Activated T-cell treated with anti-CD3 and anti-CD28 coated beads, Interleukin-2, amount 50 U/mL, for 72 hours (primary cell): ENCODE data around the gene DCTN3. TPM values are rescaled to one million over a fixed set of nuclear protein-coding genes. Genes with fewer than 3 reads are reported as not detected.

Experiments
- ATAC-seq, 2 donors: fragments of 150-1000 bp; cut with Tn5 transposase; replicated peaks in 1 of 2; 2 replicates each; pipeline ENCODE4 v1.10.0; 2021; ENCODE audit warnings: moderate library complexity in 2 of 2, mild to moderate bottlenecking in 1 of 2
- DNase-seq, 2 donors: peaks; one replicate each; pipeline ENCODE4 v3.0.0; 2021 to 2022; ENCODE audit warnings: mixed read lengths in 1 of 2
- H3K27ac Mint-ChIP-seq: one replicate; pipeline ENCODE4 v1.8.0; 2022; ENCODE audit warnings: mild to moderate bottlenecking, moderate library complexity, mixed read lengths
- H3K27me3 Mint-ChIP-seq: one replicate; pipeline ENCODE4 v1.8.0; 2022; ENCODE audit warnings: low read depth, mixed read lengths
- H3K36me3 Mint-ChIP-seq, 2 donors: one replicate each; pipeline ENCODE4 v1.8.0; 2022; ENCODE audit warnings: mixed read lengths in 2 of 2, mild to moderate bottlenecking in 1 of 2; ENCODE audit not compliant: insufficient read depth in 2 of 2
- H3K4me1 Mint-ChIP-seq: one replicate; pipeline ENCODE4 v1.8.0; 2022; ENCODE audit warnings: low read depth, mixed read lengths
- H3K4me3 Mint-ChIP-seq, 2 donors: one replicate each; pipeline ENCODE4 v1.8.0; 2022; ENCODE audit warnings: mild to moderate bottlenecking in 2 of 2, mixed read lengths in 2 of 2, moderate library complexity in 2 of 2
- H3K9me3 Mint-ChIP-seq, 2 donors: one replicate each; pipeline ENCODE4 v1.8.0; 2022; ENCODE audit warnings: mixed read lengths in 2 of 2
- total RNA-seq, 2 donors: library from RNA; stranded (reverse); gene quantifications; one replicate each; pipeline ENCODE4 v1.2.3, GENCODE V29; 2022

Gene DCTN3
- total RNA-seq, 2 donors from 2014 or later = 75.6 to 79.2 TPM

DNA sequence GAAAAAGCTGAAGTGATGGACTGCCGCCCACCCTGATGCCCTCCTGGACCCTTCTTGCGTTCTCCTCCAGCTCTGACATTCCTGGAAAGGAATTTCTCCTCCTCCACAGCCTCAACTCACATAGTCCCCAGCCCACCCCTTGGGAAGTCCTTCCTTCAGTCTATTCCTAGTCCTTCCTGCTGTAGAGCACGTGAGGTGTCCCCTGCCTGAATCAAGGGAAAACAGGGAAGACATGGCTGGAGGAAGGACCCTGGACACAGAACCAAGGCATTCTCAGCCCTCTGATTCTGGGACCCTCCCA lies 4.8 kb upstream of the DCTN3 start:
- Mint-ChIP-seq H3K4me1 (peaks cover 32% of the 10 kb centered on the region), H3K27ac (no peak overlapping the region), H3K4me3 (no peak overlapping the region), H3K36me3 (peaks cover 0 to 5% of the 10 kb centered on the region in 2 donors), H3K27me3 (peaks cover 75% of the 10 kb centered on the region), H3K9me3 (no peaks in the 10 kb centered on the region)
- no peak for DNase-seq
- no peak for ATAC-seq

DNA sequence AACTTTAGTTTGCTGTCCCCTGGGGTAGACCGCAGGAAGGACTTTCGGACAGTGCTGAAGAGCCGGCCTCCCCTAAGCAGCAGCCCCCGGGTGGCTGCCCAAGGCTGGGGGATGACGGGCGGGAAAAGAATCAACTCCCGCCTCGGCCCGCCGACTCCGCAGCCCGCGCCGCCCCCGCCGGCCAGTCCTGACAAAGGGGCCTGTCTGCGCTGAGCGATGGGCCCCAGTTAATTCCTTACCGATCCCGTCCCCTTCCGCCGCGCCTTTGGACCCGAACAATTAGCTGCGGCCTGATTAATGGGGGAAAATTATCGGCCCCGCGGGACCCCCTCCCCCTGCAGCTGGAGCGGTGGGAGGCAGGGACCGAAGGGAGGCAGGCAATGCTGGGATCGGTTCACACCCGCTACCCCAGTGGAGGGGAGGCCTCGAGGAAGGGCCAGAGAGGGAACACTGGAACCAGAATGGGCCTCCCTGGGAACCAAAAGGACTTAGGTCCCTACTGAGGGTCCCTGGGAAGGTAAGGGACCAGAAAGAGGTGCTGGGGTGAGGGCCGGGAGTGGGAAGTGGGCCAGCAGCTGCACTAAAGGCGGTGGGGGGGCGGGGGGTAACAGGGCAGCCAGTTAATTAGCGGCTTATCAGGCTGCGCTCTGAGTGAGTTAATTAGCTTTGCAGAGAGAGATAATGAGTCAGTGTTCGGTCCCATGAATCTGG lies 4.3 kb upstream of the DCTN3 start:
- no peak for DNase-seq
- ATAC-seq = no peak
- H3K27me3 Mint-ChIP-seq = peaks cover 70% of the 10 kb centered on the region
- H3K27ac Mint-ChIP-seq = no peak overlapping the region
- H3K4me3 Mint-ChIP-seq = no peak overlapping the region
- peaks cover 32% of the 10 kb centered on the region for H3K4me1 Mint-ChIP-seq
- H3K36me3 Mint-ChIP-seq = peaks cover 0 to 5% of the 10 kb centered on the region in 2 donors
- no peaks in the 10 kb centered on the region for H3K9me3 Mint-ChIP-seq

DNA sequence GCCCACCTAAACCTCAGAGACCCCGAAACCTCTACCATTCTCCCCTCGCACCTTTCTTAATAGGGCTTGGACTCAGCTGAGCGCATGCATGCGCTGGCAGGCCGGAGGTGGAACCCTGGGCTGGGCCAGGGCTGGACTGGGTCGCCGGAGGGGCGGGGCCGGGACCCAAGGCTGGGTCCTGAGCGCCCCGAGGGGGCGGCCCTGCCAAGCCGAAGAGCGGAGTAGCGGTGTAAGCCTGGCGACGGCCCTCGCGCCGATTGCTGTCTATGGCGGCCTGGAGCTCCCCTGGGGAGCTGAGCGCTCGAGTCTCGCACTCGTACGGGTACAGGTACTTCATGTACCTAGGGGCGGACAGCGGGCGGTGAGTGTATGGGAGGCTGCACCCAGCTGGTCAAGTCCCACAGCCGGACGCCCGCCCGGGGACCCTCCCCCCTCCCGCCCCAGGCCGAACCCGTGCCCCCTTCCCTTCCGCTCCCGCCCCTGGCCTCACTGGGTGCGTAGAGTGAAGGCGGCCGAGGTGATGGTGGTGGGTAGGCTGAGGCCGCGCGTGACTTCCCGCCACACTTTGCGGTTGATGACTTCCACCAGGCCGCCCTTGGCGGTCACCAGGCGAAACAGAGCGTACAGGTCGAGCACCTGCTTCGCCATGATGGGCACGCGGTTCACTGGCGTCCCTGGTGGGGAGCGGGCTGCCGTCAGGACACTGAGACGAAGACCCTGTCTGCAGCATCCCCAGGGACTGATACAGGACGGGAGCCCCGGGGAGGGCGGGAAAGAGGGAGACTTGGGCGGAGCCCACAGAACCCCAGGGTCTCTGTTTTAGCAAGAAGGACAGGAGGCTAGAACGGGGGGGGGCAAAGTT lies 3.3 kb upstream of the DCTN3 start:
- Mint-ChIP-seq H3K4me1 (peaks cover 34% of the 10 kb centered on the region), H3K9me3 (no peaks in the 10 kb centered on the region), H3K4me3 (peak overlapping the region; percentile 22 to 60), H3K27me3 (peaks cover 61% of the 10 kb centered on the region), H3K27ac (no peak overlapping the region), H3K36me3 (peaks cover 0 to 5% of the 10 kb centered on the region in 2 donors)
- ATAC-seq (peak in 1 of 2 donors; percentile 7), DNase-seq (peak; percentile 26 to 35)

DNA sequence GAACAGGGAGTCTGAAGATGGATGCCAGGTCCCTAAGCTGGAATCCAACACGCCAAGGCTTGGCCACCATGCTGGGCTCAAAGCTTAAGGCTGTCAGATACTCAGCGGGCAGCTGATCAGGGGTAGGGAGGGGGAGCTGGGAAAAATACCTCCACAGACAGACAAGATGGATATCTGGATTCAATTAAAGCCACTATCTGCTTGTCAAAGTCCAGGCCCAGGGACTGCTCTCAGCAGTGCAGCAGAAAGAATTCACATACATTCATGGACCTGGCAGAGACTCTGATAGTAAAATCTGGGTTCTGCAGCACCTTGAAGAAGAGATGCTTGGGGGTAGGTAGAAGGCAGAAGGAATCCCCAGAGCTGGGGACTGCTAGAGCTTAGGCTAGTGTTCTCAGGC lies 5.2 kb downstream of the DCTN3 start:
- H3K9me3 Mint-ChIP-seq = no peaks in the 10 kb centered on the region
- ATAC-seq = no peak
- no peak for DNase-seq
- H3K36me3 Mint-ChIP-seq = peaks cover 0 to 5% of the 10 kb centered on the region in 2 donors
- no peak overlapping the region for H3K27ac Mint-ChIP-seq
- no peaks in the 10 kb centered on the region for H3K27me3 Mint-ChIP-seq
- no peak overlapping the region for H3K4me3 Mint-ChIP-seq
- peaks cover 36% of the 10 kb centered on the region for H3K4me1 Mint-ChIP-seq

DNA sequence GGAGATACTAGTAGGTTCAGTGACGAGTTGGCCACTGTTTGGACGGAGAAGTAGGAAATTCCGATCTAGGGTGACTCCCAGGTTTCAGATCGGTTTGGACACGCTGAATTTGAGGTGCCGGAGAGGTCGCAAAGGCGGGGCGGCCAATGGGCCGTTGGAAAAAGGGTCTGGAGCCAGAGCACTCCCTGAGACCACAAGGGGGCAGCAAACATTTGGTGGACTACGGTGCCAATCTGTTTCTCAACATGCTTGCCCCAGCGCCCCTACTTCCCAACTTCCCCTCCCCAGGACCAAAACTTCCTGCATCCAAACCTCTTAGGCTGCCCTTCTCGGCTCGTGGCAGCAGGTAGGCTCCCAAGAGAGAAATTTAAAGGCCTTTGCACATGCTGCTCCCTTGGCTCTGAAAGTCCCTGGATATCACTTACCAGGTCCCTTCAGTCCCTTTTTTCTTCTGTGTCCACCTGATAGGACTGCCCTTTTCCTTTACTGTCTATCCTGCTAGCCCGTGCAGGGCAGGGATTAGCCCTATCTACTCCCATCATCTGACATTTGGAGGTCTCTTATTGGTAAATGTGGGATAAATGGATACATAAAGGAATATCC lies 7.4 kb downstream of the DCTN3 start:
- DNase-seq = peak; percentile 81 to 83
- Mint-ChIP-seq H3K27me3 (no peaks in the 10 kb centered on the region), H3K4me1 (peaks cover 22% of the 10 kb centered on the region), H3K27ac (peak overlapping the region; percentile 34), H3K36me3 (peaks cover 0 to 5% of the 10 kb centered on the region in 2 donors), H3K9me3 (no peaks in the 10 kb centered on the region), H3K4me3 (peak overlapping the region; percentile 93 to 95)
- peak; percentile 55 to 56 for ATAC-seq

DNA sequence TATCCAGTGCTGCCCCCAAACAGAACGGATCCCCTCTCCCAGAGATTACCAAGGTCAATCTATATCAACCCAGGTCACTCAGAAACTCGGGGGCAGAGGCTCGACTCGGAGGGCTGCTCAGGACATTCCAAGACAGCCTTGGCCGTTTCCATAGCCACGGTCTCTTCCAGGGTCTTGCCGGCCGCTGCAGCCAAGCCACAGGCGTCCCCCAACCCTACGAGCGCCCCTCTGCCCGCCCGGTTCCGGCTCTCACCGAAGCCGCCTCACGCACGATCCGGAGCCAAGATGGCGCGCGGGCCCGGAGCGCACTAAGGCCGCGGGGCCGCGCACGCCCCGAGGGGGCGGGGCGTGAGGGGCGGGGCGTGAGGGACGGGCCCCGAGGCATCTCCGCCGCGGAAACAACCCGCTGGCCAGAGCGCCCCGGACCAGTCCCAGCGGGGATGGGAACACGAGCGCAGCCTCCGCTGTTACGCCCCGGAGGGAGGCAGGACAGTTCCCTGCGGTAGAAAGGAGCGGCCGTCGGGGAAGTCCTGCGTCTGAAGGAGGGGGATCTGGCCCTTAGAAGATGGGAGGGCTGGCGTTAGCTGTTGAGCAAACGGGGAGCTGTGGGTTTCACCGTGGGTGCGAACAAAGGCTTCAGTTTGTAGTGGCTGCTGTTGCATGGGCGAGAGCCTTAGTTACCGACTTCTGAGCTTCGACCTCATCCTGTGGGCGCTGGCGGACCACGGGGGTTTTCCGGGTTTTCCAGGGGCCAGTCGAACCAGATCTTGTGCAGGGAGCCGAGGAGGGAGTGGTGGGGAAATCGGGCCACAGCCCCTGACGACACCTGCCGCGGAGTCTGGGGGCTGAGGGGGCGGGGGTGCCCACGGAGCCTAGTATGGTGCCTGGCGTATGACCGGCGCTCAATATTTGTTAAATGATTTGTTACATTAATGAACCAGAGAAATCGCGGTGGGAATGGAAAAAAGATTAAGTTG lies 8.2 kb downstream of the DCTN3 start, which contains the start of gene RPP25L:
TSS of gene RPP25L (minus strand) at position 287 of the 977 bp plus-strand sequence. CDS start 801 bp downstream, outside the sequence.
- H3K27ac Mint-ChIP-seq = peak within 1 kb of the TSS; percentile 95
- ATAC-seq = peak; percentile 97 to 98

DNA sequence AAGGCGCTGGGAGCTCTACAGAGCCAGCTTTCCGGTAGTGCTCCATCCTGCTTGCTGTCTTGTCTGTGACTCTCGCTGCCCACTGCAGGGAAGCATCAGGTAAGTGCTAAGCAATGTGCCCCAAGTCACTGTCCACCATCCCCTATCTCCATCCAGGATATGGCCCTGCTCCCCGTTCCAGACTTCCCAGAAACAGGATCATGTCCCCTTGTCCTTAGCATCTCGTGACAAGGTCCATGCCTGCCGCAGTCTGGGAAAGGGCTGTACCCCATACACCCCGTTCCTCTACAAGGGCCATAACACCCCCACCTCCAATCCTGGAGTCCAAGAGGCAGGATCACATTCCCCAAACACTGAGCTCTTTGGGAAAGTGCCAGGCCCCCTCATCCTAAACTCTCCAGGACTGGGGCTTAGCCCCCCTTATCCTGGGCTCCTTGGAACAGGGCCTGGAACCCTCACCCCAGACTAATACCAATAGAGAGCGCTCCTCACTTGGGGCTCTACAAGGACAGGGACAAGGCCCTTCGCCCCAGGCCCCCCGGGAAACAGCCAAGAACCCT lies 9.0 kb downstream of the DCTN3 start:
- H3K4me3 Mint-ChIP-seq = peak overlapping the region; percentile 93 to 95
- ATAC-seq = peak in 1 of 2 donors; percentile 3

More for the DNA sequence above, 8.2 kb downstream of the DCTN3 start, which contains the start of gene RPP25L:
- Mint-ChIP-seq H3K27me3 (no peaks in the 10 kb centered on the region), H3K36me3 (peaks cover 0 to 5% of the 10 kb centered on the region in 2 donors), H3K4me1 (peaks cover 22% of the 10 kb centered on the region), H3K4me3 (peak within 1 kb of the TSS; percentile 93 to 95), H3K9me3 (no peaks in the 10 kb centered on the region)
- DNase-seq = peak; percentile 89 to 93

DNA sequence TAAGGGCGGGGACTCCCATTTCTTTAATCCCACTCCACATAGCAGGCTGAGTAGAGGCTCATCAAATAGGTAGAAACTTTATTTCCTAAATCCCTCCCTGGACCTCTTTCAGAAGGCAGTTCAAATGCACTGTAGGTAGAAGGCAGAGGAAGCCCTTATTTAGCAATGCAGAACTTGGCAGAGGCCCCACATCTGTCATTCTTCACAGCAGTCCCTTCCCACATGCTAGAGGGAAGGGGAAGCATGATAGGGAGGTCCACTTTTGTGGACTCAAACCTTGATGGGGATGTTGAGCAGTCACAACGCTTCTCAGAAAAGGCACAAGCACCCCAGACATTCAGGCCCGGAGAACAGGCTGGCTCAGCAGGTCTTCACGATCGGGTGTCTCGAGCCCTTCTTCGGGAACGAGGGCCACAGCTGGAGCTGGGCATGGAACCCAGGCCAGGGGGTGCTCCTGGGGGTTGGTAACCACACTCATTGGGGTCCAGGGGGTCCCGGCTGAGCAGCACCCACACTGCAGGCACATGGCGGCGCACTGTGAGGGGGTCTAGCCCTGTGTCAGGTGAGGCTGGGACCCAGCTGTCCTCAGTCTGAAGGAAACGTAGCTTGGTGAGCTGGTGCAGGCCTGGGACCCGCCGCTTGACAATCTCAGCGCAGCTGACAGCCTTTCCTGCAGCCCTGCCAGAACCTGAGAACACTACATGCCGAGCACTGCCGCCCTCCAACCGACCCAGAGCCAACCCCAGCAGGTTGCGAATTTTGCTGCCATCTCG lies 9.7 kb downstream of the DCTN3 start:
- no peaks in the 10 kb centered on the region for H3K9me3 Mint-ChIP-seq
- no peak overlapping the region for H3K27ac Mint-ChIP-seq
- ATAC-seq (no peak), DNase-seq (no peak)
- H3K27me3 Mint-ChIP-seq = no peaks in the 10 kb centered on the region
- peak overlapping the region; percentile 93 to 95 for H3K4me3 Mint-ChIP-seq
- peaks cover 22% of the 10 kb centered on the region for H3K4me1 Mint-ChIP-seq
- H3K36me3 Mint-ChIP-seq = peaks cover 0 to 3% of the 10 kb centered on the region in 2 donors

More for the DNA sequence above, 9.0 kb downstream of the DCTN3 start:
- H3K27ac Mint-ChIP-seq = peak overlapping the region; percentile 95
- no peak for DNase-seq
- peaks cover 22% of the 10 kb centered on the region for H3K4me1 Mint-ChIP-seq
- no peaks in the 10 kb centered on the region for H3K27me3 Mint-ChIP-seq
- H3K36me3 Mint-ChIP-seq = peaks cover 0 to 5% of the 10 kb centered on the region in 2 donors
- H3K9me3 Mint-ChIP-seq = no peaks in the 10 kb centered on the region

DNA sequence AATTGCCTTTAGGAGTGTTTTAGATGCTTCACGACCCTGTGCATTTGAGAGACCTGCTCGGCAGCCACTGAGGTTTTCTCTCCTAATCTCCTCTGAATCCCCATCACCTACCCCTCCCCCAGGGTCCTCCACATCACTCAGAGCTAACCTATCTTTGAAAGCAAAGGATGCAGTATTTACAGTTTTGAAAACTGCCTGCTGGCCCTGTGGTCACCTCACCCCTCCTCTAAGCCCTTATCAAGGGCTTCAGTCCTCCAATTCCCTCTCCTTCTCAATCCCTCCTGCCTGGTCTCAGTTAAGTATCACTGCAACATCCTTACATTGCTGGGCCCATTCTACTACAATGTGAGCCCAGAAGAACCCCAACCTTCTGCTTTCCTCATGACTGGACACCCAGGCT lies 13.0 kb downstream of the DCTN3 start:
- Mint-ChIP-seq H3K4me3 (no peak overlapping the region), H3K27me3 (no peaks in the 10 kb centered on the region), H3K4me1 (peaks cover 12% of the 10 kb centered on the region), H3K36me3 (peaks cover 0 to 3% of the 10 kb centered on the region in 2 donors), H3K27ac (no peak overlapping the region), H3K9me3 (no peaks in the 10 kb centered on the region)
- ATAC-seq (no peak), DNase-seq (no peak)

DNA sequence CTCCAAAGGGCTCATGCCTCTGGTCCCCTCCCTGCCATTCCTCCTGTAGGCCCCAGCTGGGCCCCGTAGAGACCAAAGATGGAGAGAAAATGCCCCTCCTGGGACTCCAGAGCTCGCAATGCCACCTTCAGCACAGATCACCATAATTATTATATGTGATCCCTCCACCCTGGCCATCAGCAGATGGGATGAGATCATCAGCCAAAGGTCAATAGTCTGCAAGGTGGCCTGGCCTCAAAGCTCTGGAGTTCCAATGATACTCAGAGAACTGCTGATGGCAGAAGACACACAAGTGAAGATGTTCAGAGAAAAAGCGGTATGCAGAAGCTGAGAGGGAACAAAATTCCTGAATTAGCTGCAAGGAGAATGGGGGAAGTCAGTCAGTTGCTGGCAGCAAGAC lies 13.4 kb downstream of the DCTN3 start:
- DNase-seq (no peak), ATAC-seq (no peak)
- Mint-ChIP-seq H3K4me3 (no peak overlapping the region), H3K27me3 (no peaks in the 10 kb centered on the region), H3K9me3 (no peaks in the 10 kb centered on the region), H3K36me3 (peaks cover 0 to 3% of the 10 kb centered on the region in 2 donors), H3K27ac (no peak overlapping the region), H3K4me1 (peaks cover 8% of the 10 kb centered on the region)

DNA sequence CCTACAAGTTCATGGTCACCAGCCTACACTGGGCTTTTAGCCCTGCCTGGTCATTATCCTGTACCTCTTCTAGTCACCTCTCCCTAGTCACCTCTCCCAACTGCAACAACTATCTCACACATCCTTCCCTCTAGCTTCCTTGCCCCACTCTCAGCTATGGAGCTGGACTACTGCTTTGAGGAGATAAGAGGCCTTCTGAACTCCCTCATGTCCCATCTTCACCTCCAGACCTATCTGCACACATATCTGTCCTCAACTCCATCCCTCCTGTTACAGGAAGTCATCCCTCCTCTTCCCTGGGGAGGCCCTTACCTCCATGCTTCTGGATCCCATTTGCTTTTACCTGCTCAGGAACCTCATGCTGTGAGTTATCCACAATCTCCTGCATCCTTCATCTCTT lies 14.1 kb downstream of the DCTN3 start:
- ATAC-seq (no peak), DNase-seq (no peak)
- Mint-ChIP-seq H3K4me1 (peaks cover 3% of the 10 kb centered on the region), H3K9me3 (no peaks in the 10 kb centered on the region), H3K27ac (no peak overlapping the region), H3K27me3 (no peaks in the 10 kb centered on the region), H3K4me3 (no peak overlapping the region), H3K36me3 (peaks cover 0 to 3% of the 10 kb centered on the region in 2 donors)
